ENCODE measurements around the gene GTF2IRD1. TPM values are rescaled to one million over a fixed set of nuclear protein-coding genes. Genes with fewer than 3 reads are reported as not detected.

The GTF2IRD1 gene
- total RNA-seq = 10 to 100 TPM; 11.5 to 39.1 (median 22.5) TPM

- H3K9me3 ChIP-seq = no peaks in the 10 kb centered on the region
- no peaks in the 10 kb centered on the region for H3K36me3 ChIP-seq
- TF ChIP-seq CTCF (IDR thresholded peaks at IDR 0.05) = no peak
- TF ChIP-seq POLR2A (IDR thresholded peaks at IDR 0.05) = peak in 1 of 2 donors; percentile 20
- H3K4me3 ChIP-seq = peak within 1 kb of the TSS; percentile 74 to 78
- peak; percentile 77 to 82 for DNase-seq
- no peaks in the 10 kb centered on the region for H3K27me3 ChIP-seq
- H3K4me1 ChIP-seq = no peaks in the 10 kb centered on the region
- intact Hi-C loops (cut with DNase I; ENCODE audit: low total_unique reads) = no loop called here
- H3K27ac ChIP-seq = peak within 1 kb of the TSS; percentile 95 to 98
Measured at GRCh38 chr7:74453322-74454011, at the start of gene GTF2IRD1. Gene GTF2IRD1 (plus strand): TSS chr7:74453906. CDS start chr7:74508081, 54,175 bp downstream.

DNA sequence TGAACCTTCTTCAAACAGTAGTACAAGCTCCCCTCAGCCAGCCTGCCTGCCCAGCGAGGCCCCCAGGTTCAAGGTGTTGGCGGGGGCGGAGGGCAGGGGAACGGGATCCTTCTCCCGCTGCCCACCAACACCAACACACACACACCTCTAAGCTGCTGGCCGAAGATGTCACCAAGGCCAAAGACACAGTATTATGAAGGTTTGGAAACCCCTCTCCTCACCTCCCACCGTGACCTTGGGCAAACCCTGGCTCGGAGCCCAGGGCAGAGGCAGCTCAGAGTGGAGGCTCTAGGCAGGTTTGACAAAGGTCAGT is 49.4 kb upstream of the GTF2IRD1 start:
- intact Hi-C loops (cut with DNase I; ENCODE audit: low total_unique reads) = no loop called here
- Histone ChIP-seq H3K27ac (no peak overlapping the region), H3K27me3 (no peaks in the 10 kb centered on the region), H3K4me3 (no peak overlapping the region), H3K9me3 (no peaks in the 10 kb centered on the region), H3K4me1 (no peaks in the 10 kb centered on the region), H3K36me3 (no peaks in the 10 kb centered on the region)
- TF ChIP-seq POLR2A (IDR thresholded peaks at IDR 0.05) (no peak), CTCF (IDR thresholded peaks at IDR 0.05) (no peak)
- no peak for DNase-seq

DNA sequence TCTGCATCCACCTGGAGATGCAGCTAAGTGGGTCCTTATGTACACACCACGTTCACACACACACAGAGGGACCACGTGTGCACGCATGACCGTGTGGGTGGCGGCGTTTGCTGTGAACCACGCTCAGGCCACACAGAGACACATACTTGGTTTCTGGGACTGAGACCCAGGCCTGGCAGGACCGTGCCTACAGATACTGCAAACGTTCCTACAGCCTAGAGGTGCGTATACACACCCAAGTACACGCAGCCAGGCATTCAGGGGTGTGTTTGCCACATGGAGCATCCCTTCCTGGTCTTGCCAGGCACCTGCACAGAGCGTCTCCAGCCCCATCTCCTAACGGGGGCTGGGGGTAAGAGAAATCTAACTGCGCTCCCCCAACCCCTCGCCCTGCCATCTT is 49.0 kb upstream of the GTF2IRD1 start:
- Histone ChIP-seq H3K36me3 (no peaks in the 10 kb centered on the region), H3K27ac (no peak overlapping the region), H3K4me3 (no peak overlapping the region), H3K9me3 (no peaks in the 10 kb centered on the region), H3K27me3 (no peaks in the 10 kb centered on the region), H3K4me1 (no peaks in the 10 kb centered on the region)
- no peak for TF ChIP-seq POLR2A (IDR thresholded peaks at IDR 0.05)
- no peak for TF ChIP-seq CTCF (IDR thresholded peaks at IDR 0.05)
- no peak for DNase-seq
- intact Hi-C loops (cut with DNase I; ENCODE audit: low total_unique reads) = no loop called here

DNA sequence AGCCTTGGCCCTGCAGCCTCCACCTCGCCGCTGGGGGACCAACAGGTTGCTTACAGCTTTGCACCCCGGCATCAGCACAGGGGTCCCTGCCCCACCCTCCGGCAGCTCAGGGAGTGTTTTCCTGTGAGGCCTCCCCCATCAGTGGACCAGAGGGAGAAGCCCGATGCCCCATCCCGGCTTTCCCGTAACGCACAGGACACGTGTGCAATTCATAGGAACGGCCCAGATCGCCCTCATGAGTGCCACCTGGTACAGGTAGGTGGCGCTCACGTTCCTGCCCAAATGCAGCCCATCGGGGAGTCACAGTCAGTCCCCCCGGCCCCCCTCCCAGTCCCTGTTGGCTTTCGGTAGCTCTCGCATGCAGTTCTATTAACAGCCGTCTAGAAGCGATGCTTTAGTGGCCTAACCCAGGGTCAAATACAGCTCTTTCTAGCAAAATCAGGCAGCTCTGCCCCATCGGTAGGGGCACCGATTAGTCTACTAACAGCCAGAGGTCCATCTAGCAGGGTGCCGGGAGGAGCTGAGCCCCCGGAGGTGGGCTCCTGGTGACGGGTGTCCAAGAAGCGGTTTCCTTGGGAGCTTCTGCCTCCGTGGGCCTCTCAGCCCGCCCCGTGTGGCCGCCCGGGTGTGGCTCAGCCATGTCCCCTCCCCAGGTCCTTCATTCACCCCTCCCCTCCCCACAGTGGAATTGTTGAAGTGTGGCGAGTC is 48.4 kb upstream of the GTF2IRD1 start:
- Histone ChIP-seq H3K4me1 (no peaks in the 10 kb centered on the region), H3K4me3 (no peak overlapping the region), H3K9me3 (no peaks in the 10 kb centered on the region), H3K27ac (no peak overlapping the region), H3K27me3 (no peaks in the 10 kb centered on the region), H3K36me3 (no peaks in the 10 kb centered on the region)
- intact Hi-C loops (cut with DNase I; ENCODE audit: low total_unique reads) = no loop called here
- no peak for DNase-seq
- no peak for TF ChIP-seq CTCF (IDR thresholded peaks at IDR 0.05)

GRCh38 chr7:74405899-74406512 is 47.7 kb upstream of the GTF2IRD1 start:
- H3K27ac ChIP-seq = no peak overlapping the region
- H3K36me3 ChIP-seq = no peaks in the 10 kb centered on the region
- no peak for DNase-seq
- H3K9me3 ChIP-seq = no peaks in the 10 kb centered on the region
- TF ChIP-seq POLR2A (IDR thresholded peaks at IDR 0.05) (no peak), CTCF (IDR thresholded peaks at IDR 0.05) (no peak)
- H3K27me3 ChIP-seq = no peaks in the 10 kb centered on the region
- H3K4me1 ChIP-seq = no peaks in the 10 kb centered on the region
- intact Hi-C loops (cut with DNase I; ENCODE audit: low total_unique reads) = no loop called here
- no peak overlapping the region for H3K4me3 ChIP-seq
